Endothelial cell of umbilical vein (primary cell): ENCODE data around the gene MAP2K5.

Experiments
- CTCF ChIP-seq, 2 donors: IDR thresholded peaks; 1 replicate in 1 of 2; 2 replicates in 1 of 2; pipeline ENCODE4 v1.5.1; 2011; ENCODE audit warnings: low read length in 2 of 2, mild to moderate bottlenecking in 2 of 2, moderate library complexity in 2 of 2, control low read depth in 1 of 2, inconsistent platforms in 1 of 2, low read depth in 1 of 2; ENCODE audit not compliant: insufficient read depth in 1 of 2; ENCODE audit errors: extremely low read depth in 1 of 2
- EZH2 ChIP-seq: IDR thresholded peaks from 2 replicates; pipeline ENCODE4 v1.6.1; 2012; ENCODE audit warnings: borderline replicate concordance, low read depth, mild to moderate bottlenecking, moderate library complexity, low read length, inconsistent platforms; ENCODE audit not compliant: severe bottlenecking
- FOS ChIP-seq: IDR thresholded peaks from 2 replicates; pipeline ENCODE4 v1.6.1; 2011; ENCODE audit warnings: mild to moderate bottlenecking, low read length, moderate library complexity, borderline replicate concordance; ENCODE audit not compliant: insufficient read depth
- GATA2 ChIP-seq: IDR thresholded peaks from 2 replicates; pipeline ENCODE4 v1.7.0; 2011; ENCODE audit warnings: low read depth, mild to moderate bottlenecking, moderate library complexity, mixed read lengths, low read length; ENCODE audit not compliant: insufficient read length, insufficient read depth
- JUN ChIP-seq: IDR thresholded peaks from 2 replicates; pipeline ENCODE4 v1.6.1; 2011; ENCODE audit warnings: borderline replicate concordance, low read depth; ENCODE audit not compliant: insufficient read length, insufficient read depth
- MAX ChIP-seq: IDR thresholded peaks from 2 replicates; pipeline ENCODE4 v1.6.1; 2011; ENCODE audit not compliant: insufficient read depth, insufficient read length
- MYC ChIP-seq: IDR thresholded peaks from one replicate; pipeline ENCODE4 v1.6.1; 2011; ENCODE audit warnings: mild to moderate bottlenecking, low read depth, low read length
- POLR2A ChIP-seq: IDR thresholded peaks from 2 replicates; pipeline ENCODE4 v1.6.1; 2012; ENCODE audit warnings: low read depth, mild to moderate bottlenecking, control low read depth, low read length
- POLR2AphosphoS5 ChIP-seq: IDR thresholded peaks from 2 replicates; pipeline ENCODE4 v1.6.1; 2012; ENCODE audit warnings: low read depth, mild to moderate bottlenecking, control low read depth, low read length, moderate library complexity; ENCODE audit not compliant: insufficient read depth

GRCh38 chr15:67833710-67834511 lies 291.4 kb downstream of the MAP2K5 start:
- TF ChIP-seq MYC, result no peak
- peak; percentile 42 to 72 for TF ChIP-seq CTCF (IDR thresholded peaks at IDR 0.05; ENCODE audit: extremely low read depth in 1 of 2, insufficient read depth in 1 of 2, low read depth in 1 of 2, low read length in 2 of 2)
- no peak for TF ChIP-seq POLR2A
- no peak for TF ChIP-seq GATA2
- TF ChIP-seq EZH2, result peak; percentile 95
- TF ChIP-seq FOS, result no peak
- TF ChIP-seq POLR2AphosphoS5, result no peak
- no peak for TF ChIP-seq MAX
- no peak for TF ChIP-seq JUN
